Astrocyte of the cerebellum (primary cell): ENCODE measurements around the gene CEP131.

ENCODE experiments used
- DNase-seq: peaks from one replicate; pipeline ENCODE4 v3.0.0-alpha.2; 2011; ENCODE audit warnings: low read depth
- H3K4me3 ChIP-seq: 2 replicates; pipeline ENCODE4 v1.5.1; 2011; ENCODE audit warnings: mild to moderate bottlenecking, low read depth, low read length, moderate library complexity
- in situ Hi-C: cut with HindIII; loops from 2 replicates; pipeline ENCODE4 v1.10.0; 2017; ENCODE audit warnings: low sequenced_read_pairs
- TF ChIP-seq, protein P1 (sequence below): IDR thresholded peaks from 2 replicates; pipeline ENCODE4 v1.5.1; 2012; ENCODE audit warnings: low read length, low read depth, moderate library complexity, mild to moderate bottlenecking; ENCODE audit errors: missing control alignments

CEP131 gene

DNA sequence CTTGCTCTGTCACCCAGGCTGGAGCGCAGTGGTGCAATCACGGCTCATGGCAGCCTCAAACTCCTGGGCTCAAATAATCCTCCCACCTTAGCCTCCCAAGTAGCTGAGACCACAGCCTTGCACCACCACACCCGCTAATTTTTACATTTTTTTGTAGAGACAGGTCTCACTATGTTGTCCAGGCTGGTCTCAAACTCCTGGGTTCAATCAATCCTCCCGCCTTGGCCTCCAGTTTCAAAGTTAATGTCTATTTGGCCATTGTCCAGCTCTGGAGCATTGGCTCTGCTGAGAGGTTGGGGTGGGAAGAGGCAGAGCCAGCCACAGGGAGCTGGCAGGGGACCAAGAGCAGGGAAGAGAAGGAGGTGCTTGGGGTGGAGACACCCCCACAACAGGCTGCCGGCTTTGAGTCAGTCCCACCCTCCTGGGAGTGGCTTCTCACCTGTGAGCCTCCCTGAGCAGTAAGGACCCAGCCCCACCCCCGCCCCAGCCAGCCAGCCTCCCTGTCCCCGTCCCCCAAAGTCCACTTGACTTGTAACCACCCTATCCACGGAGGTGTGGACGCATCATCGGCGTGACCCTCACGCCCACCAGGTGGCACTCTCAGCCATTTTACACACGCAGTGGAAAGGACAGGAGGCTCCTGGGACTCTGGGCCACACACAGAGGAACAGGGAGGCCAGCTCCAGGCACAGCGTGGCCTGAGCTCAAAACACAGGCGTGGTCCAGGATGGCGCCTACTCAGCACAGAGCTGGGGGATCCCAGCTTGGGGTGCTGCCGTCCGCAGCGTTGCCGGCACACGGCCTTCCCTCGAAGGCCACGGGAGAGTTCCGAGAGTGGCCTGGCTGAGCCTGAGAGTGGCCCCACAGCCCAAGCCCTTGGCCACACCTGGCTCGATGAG is 80.2 kb downstream of the CEP131 start:
- in situ Hi-C loops, result loop anchor here (5.0 kb wide), 1 partner anchor 45 kb away; no protein-coding TSS in a partner anchor
- TF ChIP-seq, protein P1, sequence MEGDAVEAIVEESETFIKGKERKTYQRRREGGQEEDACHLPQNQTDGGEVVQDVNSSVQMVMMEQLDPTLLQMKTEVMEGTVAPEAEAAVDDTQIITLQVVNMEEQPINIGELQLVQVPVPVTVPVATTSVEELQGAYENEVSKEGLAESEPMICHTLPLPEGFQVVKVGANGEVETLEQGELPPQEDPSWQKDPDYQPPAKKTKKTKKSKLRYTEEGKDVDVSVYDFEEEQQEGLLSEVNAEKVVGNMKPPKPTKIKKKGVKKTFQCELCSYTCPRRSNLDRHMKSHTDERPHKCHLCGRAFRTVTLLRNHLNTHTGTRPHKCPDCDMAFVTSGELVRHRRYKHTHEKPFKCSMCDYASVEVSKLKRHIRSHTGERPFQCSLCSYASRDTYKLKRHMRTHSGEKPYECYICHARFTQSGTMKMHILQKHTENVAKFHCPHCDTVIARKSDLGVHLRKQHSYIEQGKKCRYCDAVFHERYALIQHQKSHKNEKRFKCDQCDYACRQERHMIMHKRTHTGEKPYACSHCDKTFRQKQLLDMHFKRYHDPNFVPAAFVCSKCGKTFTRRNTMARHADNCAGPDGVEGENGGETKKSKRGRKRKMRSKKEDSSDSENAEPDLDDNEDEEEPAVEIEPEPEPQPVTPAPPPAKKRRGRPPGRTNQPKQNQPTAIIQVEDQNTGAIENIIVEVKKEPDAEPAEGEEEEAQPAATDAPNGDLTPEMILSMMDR, result peak; percentile 69
- peak; percentile 33 for DNase-seq
- no peak overlapping the region for H3K4me3 ChIP-seq

DNA sequence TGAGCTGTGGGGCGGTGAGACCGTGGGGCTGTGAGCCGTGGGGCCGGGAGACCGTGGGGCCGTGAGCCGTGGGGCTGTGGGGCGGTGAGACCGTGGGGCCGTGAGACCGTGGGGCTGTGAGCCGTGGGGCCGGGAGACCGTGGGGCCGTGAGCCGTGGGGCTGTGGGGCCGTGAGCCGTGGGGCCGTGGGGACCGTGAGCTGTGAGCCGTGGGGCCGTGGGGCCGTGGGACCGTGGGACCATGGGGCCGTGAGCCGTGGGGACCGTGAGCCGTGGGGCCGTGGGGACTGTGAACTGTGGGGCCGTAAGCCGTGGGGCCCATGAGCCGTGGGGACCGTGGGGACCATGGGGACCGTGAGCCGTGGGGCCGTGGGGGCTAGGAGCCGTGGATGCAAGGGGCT is 82.1 kb downstream of the CEP131 start:
- TF ChIP-seq, protein P1, result no peak
- H3K4me3 ChIP-seq, result no peak overlapping the region
- in situ Hi-C loops, result loop anchor here (5.0 kb wide), 1 partner anchor 47 kb away; no protein-coding TSS in a partner anchor
- DNase-seq, result no peak

DNA sequence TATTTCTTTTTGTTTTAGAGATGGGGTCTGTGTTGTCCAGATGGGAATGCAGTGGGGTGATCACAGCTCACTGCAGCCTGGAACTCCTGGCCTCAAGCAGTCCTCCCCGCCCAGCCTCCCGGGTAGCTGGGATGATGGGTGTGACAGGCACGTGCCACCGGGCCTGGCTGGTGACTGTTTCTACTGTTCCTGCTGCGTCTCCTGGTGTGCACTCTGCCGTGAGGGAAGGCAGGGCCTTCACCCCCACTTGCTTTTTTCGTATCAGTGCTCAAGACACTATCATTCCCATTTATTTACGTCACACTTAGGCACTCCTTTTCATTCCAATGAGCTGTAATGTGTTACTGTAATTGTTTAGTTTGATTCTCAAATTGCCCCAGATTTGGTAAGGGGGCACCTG is 82.7 kb downstream of the CEP131 start:
- TF ChIP-seq, protein P1, result no peak
- DNase-seq, result no peak
- no peak overlapping the region for H3K4me3 ChIP-seq
- in situ Hi-C loops, result loop anchor here (5.0 kb wide), 1 partner anchor 47 kb away; no protein-coding TSS in a partner anchor
